Measurements from ENCODE around the gene WDR54.
A peak's percentile ranks its signal among the peaks of the same experiment; 100 is the strongest.
"Not testable (repeated sequence)": the region's sequence is repeated elsewhere in the genome, so short reads cannot be mapped to it uniquely, and the experiment has no call there.

The WDR54 gene

DNA sequence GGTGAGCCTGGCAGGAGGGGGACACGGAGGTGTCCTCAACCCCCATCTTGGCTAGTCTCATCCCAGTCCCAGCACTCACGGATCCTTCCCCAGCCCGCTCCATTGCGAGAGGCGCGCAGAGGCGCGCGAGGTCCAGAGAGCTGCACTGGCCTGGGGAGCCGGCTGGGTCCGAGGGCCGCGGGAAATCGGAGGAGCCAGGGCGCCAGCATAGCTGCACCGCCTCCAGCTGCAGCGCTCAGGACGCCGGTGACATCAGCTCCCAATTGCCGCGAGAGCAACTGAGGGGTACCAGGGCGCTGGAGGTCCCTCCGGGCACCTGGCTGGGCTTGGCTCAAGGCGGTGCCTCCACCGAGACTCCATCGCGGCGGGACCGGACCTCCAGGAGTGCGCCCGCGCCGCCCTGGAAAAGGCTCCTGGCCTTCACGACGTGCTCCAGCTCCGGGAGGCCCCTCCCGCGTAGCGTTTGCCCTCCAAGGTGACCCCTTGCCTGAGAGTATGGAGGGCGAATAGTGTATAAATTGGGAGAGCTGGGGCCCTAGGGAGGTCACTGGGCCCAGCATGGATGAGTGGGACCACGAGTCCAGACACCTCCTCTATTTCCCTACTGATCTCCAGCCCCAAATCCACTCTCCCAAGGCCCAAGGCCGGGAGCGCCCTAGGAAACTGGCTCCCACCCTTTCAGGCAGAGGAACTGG lies 14.7 kb downstream of the WDR54 start:
- H3K9me3 ChIP-seq (ENCODE audit: control insufficient read depth, low read depth, low read length) = no peaks in the 10 kb centered on the region
- H3K27me3 ChIP-seq (ENCODE audit: control insufficient read depth, insufficient read depth, low read length) = no peaks in the 10 kb centered on the region
- peaks cover 17% of the 10 kb centered on the region for H3K36me3 ChIP-seq (ENCODE audit: control insufficient read depth, low read depth, low read length)
- H3K4me3 ChIP-seq (ENCODE audit: low read length) = no peak overlapping the region
- no peak overlapping the region for H3K27ac ChIP-seq (ENCODE audit: low read length)
- H3K4me1 ChIP-seq (ENCODE audit: control insufficient read depth, low read depth, low read length) = peaks cover 23% of the 10 kb centered on the region
- no peak overlapping the region for H3K9ac ChIP-seq (ENCODE audit: low read length)

DNA sequence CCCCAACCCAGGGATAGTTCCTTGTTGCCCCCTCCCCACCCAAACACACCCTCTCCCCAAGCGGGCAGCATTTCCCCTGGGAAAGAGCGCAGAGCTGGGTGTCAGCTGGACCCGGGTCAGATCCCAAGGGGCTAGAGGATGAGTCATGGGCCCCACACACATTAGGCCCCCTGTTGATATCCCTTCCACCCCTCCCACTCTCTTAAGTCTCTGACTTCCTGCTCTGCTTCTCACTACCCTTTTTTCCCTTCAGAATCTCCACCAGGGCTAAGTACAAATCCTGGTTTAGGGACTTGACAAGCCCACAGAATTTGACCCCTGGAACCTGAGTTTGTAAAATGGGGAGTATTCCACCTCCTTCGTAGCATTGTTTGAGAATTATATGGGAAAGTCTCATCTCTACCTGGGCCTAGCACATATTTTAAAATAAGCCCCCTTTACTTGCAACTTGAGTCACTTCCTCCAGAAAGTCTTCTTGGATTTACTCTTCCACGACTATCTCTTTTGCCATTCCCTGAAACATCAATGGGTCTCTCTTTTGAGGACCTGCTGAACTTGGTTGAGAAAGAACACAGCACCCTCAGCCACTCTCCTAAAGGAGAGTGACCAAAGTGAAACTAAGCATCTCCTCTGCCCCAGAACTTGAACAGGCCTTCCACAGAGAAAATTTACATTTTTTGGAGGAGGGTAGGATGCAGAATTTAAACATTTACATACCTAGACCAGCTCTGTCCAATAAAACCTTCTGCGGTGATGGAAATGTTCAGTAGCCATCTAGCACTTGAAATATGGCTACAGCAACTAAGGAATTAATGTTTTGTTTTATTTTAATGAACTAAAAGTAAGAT lies 15.5 kb downstream of the WDR54 start:
- Histone ChIP-seq H3K27ac (ENCODE audit: low read length) (no peak overlapping the region), H3K36me3 (ENCODE audit: control insufficient read depth, low read depth, low read length) (peaks cover 9% of the 10 kb centered on the region), H3K4me1 (ENCODE audit: control insufficient read depth, low read depth, low read length) (peaks cover 23% of the 10 kb centered on the region)

DNA sequence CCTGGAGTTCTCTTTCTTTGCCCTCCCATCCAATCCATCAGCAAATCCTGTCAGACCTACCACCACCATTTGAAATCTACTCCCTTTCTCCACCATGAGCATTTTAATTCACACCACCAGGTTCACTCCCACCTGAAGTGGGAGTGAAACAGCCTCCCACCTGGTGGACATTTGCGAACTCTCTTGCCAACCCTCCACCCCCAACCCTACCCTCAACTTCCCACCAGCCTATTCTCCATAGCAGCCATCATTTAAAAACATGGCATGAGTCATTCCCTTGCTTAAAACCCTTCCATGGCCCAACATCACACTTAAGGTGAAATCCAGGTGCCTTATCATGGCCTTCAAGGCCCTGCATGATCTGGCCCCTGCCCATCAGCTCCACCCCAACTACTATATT lies 16.7 kb downstream of the WDR54 start:
- Histone ChIP-seq H3K27me3 (ENCODE audit: control insufficient read depth, insufficient read depth, low read length) (no peaks in the 10 kb centered on the region), H3K27ac (ENCODE audit: low read length) (no peak overlapping the region), H3K9me3 (ENCODE audit: control insufficient read depth, low read depth, low read length) (no peaks in the 10 kb centered on the region), H3K36me3 (ENCODE audit: control insufficient read depth, low read depth, low read length) (peaks cover 8% of the 10 kb centered on the region), H3K9ac (ENCODE audit: low read length) (no peak overlapping the region), H3K4me1 (ENCODE audit: control insufficient read depth, low read depth, low read length) (peaks cover 23% of the 10 kb centered on the region), H3K4me3 (ENCODE audit: low read length) (no peak overlapping the region)

More for the DNA sequence above, 15.5 kb downstream of the WDR54 start:
- no peaks in the 10 kb centered on the region for H3K9me3 ChIP-seq (ENCODE audit: control insufficient read depth, low read depth, low read length)
- H3K4me3 ChIP-seq (ENCODE audit: low read length) = no peak overlapping the region
- no peaks in the 10 kb centered on the region for H3K27me3 ChIP-seq (ENCODE audit: control insufficient read depth, insufficient read depth, low read length)
- H3K9ac ChIP-seq (ENCODE audit: low read length) = no peak overlapping the region

DNA sequence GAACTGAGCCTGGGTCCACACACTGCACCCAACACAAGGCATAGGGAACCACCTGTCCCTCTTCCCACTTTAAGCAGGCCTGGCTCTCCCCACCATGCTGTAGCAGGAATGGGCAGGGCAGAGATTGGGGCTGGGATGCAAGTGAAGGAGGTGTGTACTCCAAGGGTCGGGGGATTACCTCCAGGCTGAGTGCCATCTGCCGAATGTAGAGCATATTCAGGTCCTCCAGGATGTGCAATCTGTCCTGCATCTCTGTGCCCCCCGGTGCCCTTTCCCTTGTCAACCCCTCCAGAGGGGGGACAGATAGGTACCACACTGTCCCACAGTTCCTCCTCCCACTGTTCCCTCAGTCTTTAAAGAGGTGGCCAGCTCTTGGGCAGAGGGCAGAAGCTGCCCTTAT lies 17.8 kb downstream of the WDR54 start:
- Histone ChIP-seq H3K4me1 (ENCODE audit: control insufficient read depth, low read depth, low read length) (peaks cover 23% of the 10 kb centered on the region), H3K27me3 (ENCODE audit: control insufficient read depth, insufficient read depth, low read length) (no peaks in the 10 kb centered on the region), H3K9ac (ENCODE audit: low read length) (peak overlapping the region; percentile 84), H3K4me3 (ENCODE audit: low read length) (peak overlapping the region; percentile 88), H3K27ac (ENCODE audit: low read length) (no peak overlapping the region), H3K9me3 (ENCODE audit: control insufficient read depth, low read depth, low read length) (no peaks in the 10 kb centered on the region), H3K36me3 (ENCODE audit: control insufficient read depth, low read depth, low read length) (peaks cover 8% of the 10 kb centered on the region)

DNA sequence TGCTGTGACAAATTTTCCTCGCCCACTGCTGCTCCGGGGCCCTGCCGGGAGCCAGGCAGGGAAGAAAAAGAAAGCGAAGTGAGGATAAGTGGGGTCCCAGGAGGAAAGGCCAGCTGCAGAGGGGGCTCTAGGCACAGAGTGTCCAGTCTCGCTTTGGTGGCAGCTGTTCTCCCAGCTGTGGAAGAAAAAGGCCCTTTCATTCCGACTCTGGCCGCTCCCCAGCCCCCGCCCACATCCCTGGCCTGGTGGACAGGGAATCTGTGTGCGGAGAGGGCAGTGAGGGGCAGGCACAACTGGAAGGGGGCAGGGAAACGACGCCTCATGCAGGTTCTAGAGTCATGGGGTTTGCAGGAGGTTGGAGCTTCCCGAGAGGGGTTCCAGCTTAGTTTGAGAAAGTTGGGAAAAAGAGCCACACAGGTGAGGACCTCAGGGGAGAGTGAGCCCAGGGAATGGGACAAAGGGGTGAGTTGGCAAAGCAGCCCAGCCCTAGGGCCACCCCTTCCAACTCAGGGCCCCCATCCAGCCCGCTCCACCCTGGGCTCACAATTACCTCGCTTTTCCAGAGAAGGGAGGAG lies 18.4 kb downstream of the WDR54 start:
- Histone ChIP-seq H3K4me3 (ENCODE audit: low read length) (peak overlapping the region; percentile 88), H3K4me1 (ENCODE audit: control insufficient read depth, low read depth, low read length) (peaks cover 23% of the 10 kb centered on the region), H3K9me3 (ENCODE audit: control insufficient read depth, low read depth, low read length) (no peaks in the 10 kb centered on the region), H3K9ac (ENCODE audit: low read length) (peak overlapping the region; percentile 84), H3K27me3 (ENCODE audit: control insufficient read depth, insufficient read depth, low read length) (no peaks in the 10 kb centered on the region), H3K27ac (ENCODE audit: low read length) (no peak overlapping the region), H3K36me3 (ENCODE audit: control insufficient read depth, low read depth, low read length) (peaks cover 8% of the 10 kb centered on the region)

DNA sequence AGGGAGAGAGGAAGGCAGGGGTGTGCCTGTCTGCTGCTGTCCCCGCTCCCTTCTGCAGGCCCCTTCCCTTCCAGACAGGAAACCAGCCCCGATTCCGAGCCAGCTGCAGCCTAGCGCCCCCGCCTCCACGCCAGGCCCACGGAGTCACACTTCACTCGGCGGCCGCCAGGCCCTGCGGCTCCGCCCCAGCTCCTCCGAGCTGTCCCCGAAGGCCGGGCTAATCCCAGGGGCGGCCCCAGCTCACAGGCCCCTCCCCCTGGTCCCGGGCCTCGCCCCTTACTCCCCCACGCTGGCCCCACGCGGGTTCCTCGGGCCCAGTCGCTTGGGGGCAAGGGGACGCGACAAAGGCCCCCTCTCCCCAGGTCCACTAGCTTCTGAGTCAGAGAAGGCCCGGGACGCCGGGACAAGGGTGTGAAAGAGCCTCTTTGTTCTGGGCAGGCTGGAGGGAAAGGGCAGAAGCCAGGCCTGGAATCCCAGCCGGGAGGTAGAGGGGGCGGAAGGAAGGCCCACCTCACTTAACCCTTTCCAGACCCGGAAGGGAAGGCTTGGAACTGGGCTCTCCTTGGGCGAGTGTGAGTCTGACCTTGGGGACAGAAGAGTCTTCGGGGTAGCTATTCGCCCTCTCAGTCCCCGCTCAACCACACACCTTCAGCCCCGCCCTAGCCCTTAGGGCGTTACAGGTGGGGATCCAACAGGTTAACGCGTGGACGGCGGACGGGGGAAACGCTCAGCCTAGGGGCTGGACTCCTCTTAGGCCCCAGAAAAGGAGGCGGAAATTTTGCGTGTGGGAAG lies 19.0 kb downstream of the WDR54 start:
- peak overlapping the region; percentile 83 for H3K27ac ChIP-seq (ENCODE audit: low read length)
- peaks cover 4% of the 10 kb centered on the region for H3K36me3 ChIP-seq (ENCODE audit: control insufficient read depth, low read depth, low read length)
- peak overlapping the region; percentile 84 for H3K9ac ChIP-seq (ENCODE audit: low read length)
- H3K9me3 ChIP-seq (ENCODE audit: control insufficient read depth, low read depth, low read length) = no peaks in the 10 kb centered on the region
- H3K4me3 ChIP-seq (ENCODE audit: low read length) = peak overlapping the region; percentile 88
- peaks cover 23% of the 10 kb centered on the region for H3K4me1 ChIP-seq (ENCODE audit: control insufficient read depth, low read depth, low read length)
- H3K27me3 ChIP-seq (ENCODE audit: control insufficient read depth, insufficient read depth, low read length) = no peaks in the 10 kb centered on the region

DNA sequence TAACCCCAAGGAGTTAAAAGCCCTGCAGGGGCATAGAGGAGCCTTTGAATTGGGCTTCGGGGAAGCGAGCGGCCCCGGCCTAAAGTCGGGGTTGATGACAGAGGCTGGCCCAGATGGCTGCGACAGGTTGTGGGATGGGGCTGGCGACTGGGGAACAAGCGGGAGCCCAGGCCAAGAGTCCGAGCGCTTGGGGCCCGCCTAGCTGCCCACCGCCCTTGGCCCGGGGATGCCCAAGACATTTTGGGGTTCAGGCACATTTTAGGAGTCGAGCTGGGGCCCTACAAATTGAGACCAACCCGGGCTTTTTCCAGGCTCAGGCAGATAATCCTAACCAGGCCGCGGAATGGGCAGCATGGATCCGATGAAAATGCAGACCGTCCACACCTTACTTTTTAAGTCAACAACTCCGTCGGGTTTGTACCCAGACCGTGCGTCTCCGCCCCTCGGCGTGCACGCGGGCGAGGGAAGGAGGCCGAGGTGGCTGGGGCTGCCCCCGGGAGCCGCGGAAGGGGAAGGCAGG lies 19.7 kb downstream of the WDR54 start:
- Histone ChIP-seq H3K4me1 (ENCODE audit: control insufficient read depth, low read depth, low read length) (peaks cover 23% of the 10 kb centered on the region), H3K27me3 (ENCODE audit: control insufficient read depth, insufficient read depth, low read length) (no peaks in the 10 kb centered on the region), H3K4me3 (ENCODE audit: low read length) (peak overlapping the region; percentile 88), H3K9me3 (ENCODE audit: control insufficient read depth, low read depth, low read length) (no peaks in the 10 kb centered on the region), H3K36me3 (ENCODE audit: control insufficient read depth, low read depth, low read length) (peaks cover 4% of the 10 kb centered on the region), H3K9ac (ENCODE audit: low read length) (peak overlapping the region; percentile 84), H3K27ac (ENCODE audit: low read length) (peak overlapping the region; percentile 54)

DNA sequence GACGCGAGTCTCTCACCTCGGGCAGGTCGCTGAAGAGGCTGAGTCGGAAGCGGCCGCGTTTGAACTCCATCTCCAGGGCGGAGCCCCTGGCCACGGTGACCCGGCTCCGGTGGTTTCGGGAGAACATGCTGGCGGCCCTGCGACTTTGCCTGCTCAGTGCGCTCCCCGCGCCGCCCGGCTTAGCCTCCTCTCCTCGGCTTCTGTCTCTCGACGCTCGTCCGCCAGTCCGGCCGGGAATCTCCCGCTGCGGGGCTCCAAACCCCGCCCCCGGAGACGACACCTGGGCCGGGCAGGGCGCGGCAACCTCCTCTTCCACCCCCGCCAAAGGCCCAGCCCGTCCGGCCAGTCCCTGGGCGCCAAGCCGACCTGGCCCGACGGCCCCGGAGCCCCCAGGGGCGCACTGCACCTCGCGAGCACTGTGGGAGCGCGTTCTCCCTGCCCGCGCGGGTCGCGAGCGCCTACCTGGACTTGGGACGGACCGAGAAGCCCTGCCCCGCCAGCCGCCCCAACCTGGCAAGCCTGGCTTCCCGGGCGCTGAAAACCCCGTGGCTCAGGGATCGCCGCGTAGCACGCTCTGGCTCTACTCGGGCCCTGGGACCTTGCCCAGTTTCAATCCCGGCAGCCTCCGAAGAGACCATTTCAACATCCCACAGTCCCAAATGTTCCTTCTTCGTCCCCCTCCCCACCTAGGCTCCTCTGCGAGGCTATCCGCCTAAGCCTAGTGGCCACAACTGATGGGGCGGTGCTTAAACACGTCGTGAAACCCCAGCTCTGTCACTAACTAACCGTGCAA lies 20.4 kb downstream of the WDR54 start, which contains the start of gene RTKN:
Gene RTKN, minus strand, starts transcription at position 248 of the 793 bp plus-strand sequence. Its CDS starts 121 bp downstream, at position 127.
- Histone ChIP-seq H3K9ac (ENCODE audit: low read length) (peak within 1 kb of the TSS; percentile 84), H3K9me3 (ENCODE audit: control insufficient read depth, low read depth, low read length) (no peaks in the 10 kb centered on the region), H3K4me3 (ENCODE audit: low read length) (peak within 1 kb of the TSS; percentile 88), H3K36me3 (ENCODE audit: control insufficient read depth, low read depth, low read length) (peaks cover 4% of the 10 kb centered on the region), H3K4me1 (ENCODE audit: control insufficient read depth, low read depth, low read length) (peaks cover 22% of the 10 kb centered on the region), H3K27ac (ENCODE audit: low read length) (peak within 1 kb of the TSS; percentile 54), H3K27me3 (ENCODE audit: control insufficient read depth, insufficient read depth, low read length) (no peaks in the 10 kb centered on the region)

DNA sequence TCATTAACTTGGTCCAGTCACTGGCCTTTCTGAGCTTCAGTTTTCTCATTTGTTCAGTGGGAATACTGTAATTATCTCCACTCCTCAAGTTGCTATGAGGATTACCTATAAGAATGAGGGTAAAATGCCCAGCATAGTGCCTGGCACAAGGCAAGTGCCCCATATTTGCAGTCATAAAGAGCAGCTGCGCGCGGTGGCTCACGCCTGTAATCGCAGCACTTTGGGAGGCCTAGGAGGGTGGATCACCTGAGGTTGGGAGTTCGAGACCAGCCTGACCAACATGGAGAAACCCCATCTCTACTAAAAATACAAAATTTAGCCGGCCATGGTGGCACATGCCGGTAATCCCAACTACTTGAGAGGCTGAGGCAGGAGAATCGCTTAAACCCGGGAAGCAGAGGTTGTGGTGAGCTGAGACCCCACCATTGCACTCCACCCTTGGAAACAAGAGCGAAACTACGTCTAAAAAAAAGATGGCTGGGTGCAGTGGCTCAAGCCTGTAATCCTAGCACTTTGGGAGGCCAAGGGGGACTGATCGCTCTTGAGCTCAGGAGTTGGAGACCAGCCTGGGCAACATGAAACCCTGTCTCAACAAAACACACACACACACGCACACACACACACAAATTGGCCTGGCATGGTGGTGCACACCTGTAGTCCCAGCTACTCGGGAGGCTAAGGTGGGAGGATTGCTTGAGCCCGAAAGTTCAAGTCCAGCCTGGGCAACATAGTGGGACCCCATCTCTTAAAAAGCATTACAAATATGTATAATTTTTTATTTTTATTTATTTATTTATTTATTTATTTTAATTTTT lies 21.2 kb downstream of the WDR54 start:
- not testable (repeated sequence) for H3K9me3 ChIP-seq (ENCODE audit: control insufficient read depth, low read depth, low read length); H3K27me3 ChIP-seq (ENCODE audit: control insufficient read depth, insufficient read depth, low read length); H3K36me3 ChIP-seq (ENCODE audit: control insufficient read depth, low read depth, low read length)
- Histone ChIP-seq H3K4me1 (ENCODE audit: control insufficient read depth, low read depth, low read length) (peaks cover 16% of the 10 kb centered on the region), H3K27ac (ENCODE audit: low read length) (peak overlapping the region; percentile 12), H3K9ac (ENCODE audit: low read length) (peak overlapping the region; percentile 84), H3K4me3 (ENCODE audit: low read length) (peak overlapping the region; percentile 88)

Data from iPS-18a (cell line).